NCI-H526 treated with DMSO at 0.1 percent for 48 hours (cell line): ENCODE data around the gene DERL3.

Experiments
- DNase-seq: peaks from one replicate; lab custom pipeline; 2025; lab: John Stamatoyannopoulos, UW

The DERL3 gene

GRCh38 chr22:23847310-23847920 lies 8.6 kb upstream of the DERL3 start:
- DNase-seq = no peak

- DNase-seq = no peak
Measured at GRCh38 chr22:23846081-23846469, 7.3 kb upstream of the DERL3 start.

- DNase-seq = no peak
Measured at GRCh38 chr22:23845265-23846080, 6.7 kb upstream of the DERL3 start.

- no peak for DNase-seq
Measured at GRCh38 chr22:23844739-23845202, 6.0 kb upstream of the DERL3 start.

GRCh38 chr22:23842599-23842998 lies 3.8 kb upstream of the DERL3 start:
- DNase-seq = no peak

GRCh38 chr22:23841736-23842445 lies 3.1 kb upstream of the DERL3 start:
- no peak for DNase-seq

- no peak for DNase-seq
Measured at GRCh38 chr22:23841292-23841691, 2.5 kb upstream of the DERL3 start.

GRCh38 chr22:23840026-23840425 lies 1.2 kb upstream of the DERL3 start:
- DNase-seq = no peak

- DNase-seq = no peak
Measured at GRCh38 chr22:23837911-23838680, 710 bp downstream of the DERL3 start.

- peak; percentile 29 for DNase-seq
Measured at GRCh38 chr22:23837496-23837859, 1.3 kb downstream of the DERL3 start.

- no peak for DNase-seq
Measured at GRCh38 chr22:23836692-23837495, 1.9 kb downstream of the DERL3 start.

GRCh38 chr22:23836281-23836680 lies 2.5 kb downstream of the DERL3 start:
- DNase-seq = no peak

GRCh38 chr22:23835484-23836144 lies 3.2 kb downstream of the DERL3 start:
- no peak for DNase-seq

GRCh38 chr22:23834793-23835483 lies 3.9 kb downstream of the DERL3 start:
- DNase-seq = no peak

GRCh38 chr22:23834406-23834792 lies 4.4 kb downstream of the DERL3 start:
- DNase-seq = no peak

GRCh38 chr22:23833911-23834317 lies 4.9 kb downstream of the DERL3 start:
- DNase-seq = no peak

GRCh38 chr22:23833017-23833751 lies 5.6 kb downstream of the DERL3 start:
- DNase-seq = no peak

GRCh38 chr22:23832226-23833016 lies 6.4 kb downstream of the DERL3 start:
- DNase-seq = no peak

- DNase-seq = no peak
Measured at GRCh38 chr22:23831781-23832180, 7.0 kb downstream of the DERL3 start.
